HUES48 (cell line): ENCODE results near the gene C2CD2.

Experiments used
- H3K27ac ChIP-seq: one replicate; pipeline ENCODE4 v1.7.0; 2013; ENCODE audit warnings: low read depth, low read length, inconsistent platforms
- H3K27me3 ChIP-seq: 2 replicates; pipeline ENCODE4 v1.6.1; 2013; ENCODE audit warnings: mild to moderate bottlenecking, low read length; ENCODE audit not compliant: control insufficient read depth, insufficient read depth
- H3K36me3 ChIP-seq: 2 replicates; pipeline ENCODE4 v1.6.1; 2013; ENCODE audit warnings: low read length; ENCODE audit not compliant: control insufficient read depth, insufficient read depth
- H3K4me1 ChIP-seq: 2 replicates; pipeline ENCODE4 v1.6.1; 2013; ENCODE audit warnings: mild to moderate bottlenecking, low read length; ENCODE audit not compliant: control insufficient read depth, insufficient read depth
- H3K4me3 ChIP-seq: 2 replicates; pipeline ENCODE4 v1.5.1; 2013; ENCODE audit warnings: mild to moderate bottlenecking, low read depth, low read length
- H3K9ac ChIP-seq: 2 replicates; pipeline ENCODE4 v1.6.1; 2013; ENCODE audit warnings: mild to moderate bottlenecking, low read depth, low read length, moderate library complexity
- H3K9me3 ChIP-seq: 2 replicates; pipeline ENCODE4 v1.6.1; 2013; ENCODE audit warnings: low read length; ENCODE audit not compliant: control insufficient read depth, insufficient read depth

Gene C2CD2

DNA sequence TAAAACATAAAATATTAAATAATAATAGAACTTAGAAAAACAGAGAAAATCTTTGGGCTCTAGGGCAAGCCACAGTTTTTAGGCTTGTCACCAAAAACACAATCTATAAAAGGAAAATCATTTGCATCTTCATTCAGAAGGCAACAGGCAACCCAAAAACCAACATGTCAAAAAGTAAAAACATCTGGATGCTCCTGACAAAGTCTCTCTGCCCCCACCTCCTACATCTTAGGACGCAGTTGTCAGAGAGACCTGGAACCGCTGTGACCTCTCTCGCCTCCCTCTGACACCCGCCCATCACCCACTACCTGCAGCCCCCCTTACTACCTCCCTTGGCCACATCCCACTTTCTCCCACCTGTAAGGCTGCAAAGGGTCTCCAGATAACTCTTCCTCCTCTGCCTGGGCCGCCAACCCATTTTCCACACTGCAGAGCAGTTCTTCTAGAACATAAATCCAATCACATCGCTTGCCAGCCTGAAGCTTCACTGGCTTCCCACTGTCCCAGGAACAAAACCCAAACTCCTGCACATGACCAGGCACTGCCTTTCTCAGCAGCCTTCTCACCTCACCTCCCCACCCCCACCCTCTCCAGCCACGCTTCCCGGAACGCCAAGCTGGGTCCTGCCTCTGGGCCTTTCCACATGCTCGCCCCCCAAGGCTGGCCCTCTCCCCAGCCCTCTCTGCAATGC, 89.4 kb downstream of the C2CD2 start:
- H3K9me3 ChIP-seq = no peaks in the 10 kb centered on the region
- H3K36me3 ChIP-seq = no peaks in the 10 kb centered on the region
- no peak overlapping the region for H3K4me3 ChIP-seq
- no peak overlapping the region for H3K9ac ChIP-seq
- no peaks in the 10 kb centered on the region for H3K27me3 ChIP-seq
- peaks cover 4% of the 10 kb centered on the region; the same call in 1 of the 2 replicates for H3K4me1 ChIP-seq
- no peak overlapping the region for H3K27ac ChIP-seq

DNA sequence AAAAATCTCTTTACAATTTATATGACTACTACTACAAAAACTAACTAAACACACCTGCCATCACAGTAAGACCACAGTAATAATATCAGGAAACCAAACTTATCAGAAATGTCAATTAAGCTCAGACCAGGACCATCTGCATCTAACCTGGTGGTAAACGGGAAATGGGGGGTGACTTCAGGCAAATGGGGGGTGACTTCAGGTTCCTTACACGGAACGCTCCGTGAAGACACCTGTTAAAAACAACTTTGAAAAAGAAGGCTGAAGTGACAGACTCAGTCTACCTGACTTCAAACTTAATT, 90.4 kb downstream of the C2CD2 start:
- no peak overlapping the region for H3K9ac ChIP-seq
- H3K36me3 ChIP-seq = no peaks in the 10 kb centered on the region
- H3K27ac ChIP-seq = no peak overlapping the region
- H3K27me3 ChIP-seq = no peaks in the 10 kb centered on the region
- H3K9me3 ChIP-seq = no peaks in the 10 kb centered on the region
- no peak overlapping the region for H3K4me3 ChIP-seq
- H3K4me1 ChIP-seq = peaks cover 4% of the 10 kb centered on the region; the same call in 1 of the 2 replicates

DNA sequence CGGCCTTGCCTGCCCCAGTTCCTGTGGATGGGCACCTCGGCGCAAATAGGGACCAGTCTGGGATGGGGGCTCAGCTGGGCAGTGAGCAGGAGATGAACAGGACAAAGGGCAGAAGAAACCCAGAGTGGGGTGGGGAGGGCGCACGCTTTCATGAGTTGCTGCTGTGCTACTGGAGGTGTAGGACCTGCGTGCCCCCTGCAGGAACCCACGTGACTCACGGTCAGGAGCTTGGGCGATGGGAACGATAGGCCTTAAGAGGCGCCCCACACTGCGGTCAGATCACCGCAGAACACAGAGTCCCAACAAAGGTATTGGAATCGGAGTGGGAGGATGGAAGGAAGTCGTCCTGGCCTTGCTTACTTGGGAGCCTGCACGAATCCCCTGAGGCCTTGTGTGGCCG, 91.8 kb downstream of the C2CD2 start:
- Histone ChIP-seq H3K27me3 (no peaks in the 10 kb centered on the region), H3K9me3 (no peaks in the 10 kb centered on the region), H3K4me1 (peaks cover 4% of the 10 kb centered on the region; the same call in 1 of the 2 replicates), H3K9ac (no peak overlapping the region), H3K36me3 (peaks cover 9% of the 10 kb centered on the region), H3K4me3 (no peak overlapping the region), H3K27ac (no peak overlapping the region)

- Histone ChIP-seq H3K4me3 (no peak overlapping the region), H3K27ac (no peak overlapping the region), H3K4me1 (peaks cover 4% of the 10 kb centered on the region; the same call in 1 of the 2 replicates), H3K9me3 (no peaks in the 10 kb centered on the region), H3K36me3 (peaks cover 16% of the 10 kb centered on the region), H3K27me3 (no peaks in the 10 kb centered on the region), H3K9ac (no peak overlapping the region)
Observed at GRCh38 chr21:41861255-41861654, 92.6 kb downstream of the C2CD2 start.

DNA sequence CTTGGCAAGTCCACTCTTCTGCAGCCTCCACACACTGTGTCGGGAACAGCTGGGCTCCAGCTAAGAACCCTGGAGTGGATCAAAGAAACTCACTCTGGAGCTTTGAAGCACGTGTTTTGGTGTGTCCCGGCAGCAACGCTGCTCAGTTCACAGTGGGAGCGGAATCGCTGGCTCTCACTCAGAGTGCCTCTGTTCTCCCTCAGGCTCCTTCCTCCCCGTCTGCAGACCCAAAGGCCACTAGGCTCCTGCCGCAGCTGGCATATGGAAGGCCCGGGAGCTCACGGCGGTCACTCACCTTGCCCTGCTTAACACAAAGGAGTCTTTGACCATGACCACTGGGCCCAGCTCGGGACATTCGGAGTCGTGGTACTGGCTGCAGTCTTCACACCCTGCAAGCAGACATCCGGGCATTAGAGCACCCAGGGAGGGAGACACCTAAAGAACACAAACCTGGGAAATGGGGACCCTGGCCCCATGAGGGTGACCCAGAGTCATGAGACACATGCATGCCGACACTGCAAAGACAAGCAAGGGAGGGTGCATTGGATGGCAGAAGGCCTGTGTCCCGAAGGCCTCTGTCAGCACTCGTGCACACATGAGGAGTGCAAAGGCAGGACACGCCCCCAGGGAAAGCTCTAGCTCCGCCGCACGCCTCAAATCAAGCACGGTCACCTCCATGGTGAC, 94.4 kb downstream of the C2CD2 start:
- peaks cover 1% of the 10 kb centered on the region; the same call in 1 of the 2 replicates for H3K4me1 ChIP-seq

DNA sequence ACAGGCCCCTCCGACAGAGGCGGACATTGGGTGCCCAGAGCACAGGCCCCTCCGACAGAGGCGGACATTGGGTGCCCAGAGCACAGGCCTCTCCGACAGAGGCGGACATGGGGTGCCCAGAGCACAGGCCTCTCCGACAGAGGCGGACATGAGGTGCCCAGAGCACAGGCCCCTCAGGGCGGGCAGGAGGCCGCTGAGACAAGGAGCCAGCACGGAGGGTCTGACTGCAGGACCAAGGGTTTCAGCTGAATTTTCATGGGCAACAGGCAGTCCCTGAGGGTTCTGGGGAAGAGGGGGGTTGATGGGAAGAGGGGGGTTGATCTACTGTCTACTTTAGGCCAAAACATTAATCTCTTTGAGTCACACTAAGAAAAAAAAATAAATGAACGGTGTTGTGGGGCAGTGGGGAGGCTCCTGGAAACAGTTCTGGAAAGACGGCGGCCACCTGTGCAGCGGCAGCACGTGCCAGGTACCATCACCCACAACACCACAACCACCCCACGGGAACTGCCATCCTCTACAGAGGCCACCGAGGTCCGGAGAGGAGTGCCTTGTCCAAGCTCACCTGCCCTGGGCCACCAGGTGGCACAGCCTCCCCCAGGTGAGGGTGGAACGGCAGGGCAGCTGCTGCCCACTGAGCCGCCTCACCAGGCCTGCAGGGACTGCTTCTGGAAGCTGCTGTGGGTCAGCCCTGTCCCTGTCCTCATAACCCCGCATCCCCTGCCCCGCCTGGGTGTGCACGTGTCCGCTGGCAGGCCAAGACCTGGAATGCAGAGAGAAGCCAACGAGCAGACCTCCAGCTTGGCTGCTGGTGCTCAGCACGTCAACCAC, 95.1 kb downstream of the C2CD2 start:
- no peaks in the 10 kb centered on the region for H3K27me3 ChIP-seq

More for the DNA sequence above, 94.4 kb downstream of the C2CD2 start:
- Histone ChIP-seq H3K27ac (no peak overlapping the region), H3K9ac (no peak overlapping the region), H3K27me3 (no peaks in the 10 kb centered on the region), H3K9me3 (no peaks in the 10 kb centered on the region), H3K36me3 (peaks cover 26% of the 10 kb centered on the region), H3K4me3 (no peak overlapping the region)

GRCh38 chr21:41857771-41858300, 96.0 kb downstream of the C2CD2 start:
- no peak overlapping the region for H3K27ac ChIP-seq
- no peaks in the 10 kb centered on the region for H3K9me3 ChIP-seq
- H3K4me3 ChIP-seq = no peak overlapping the region
- no peaks in the 10 kb centered on the region for H3K4me1 ChIP-seq
- peaks cover 34% of the 10 kb centered on the region for H3K36me3 ChIP-seq
- H3K27me3 ChIP-seq = no peaks in the 10 kb centered on the region
- no peak overlapping the region for H3K9ac ChIP-seq

More for the DNA sequence above, 95.1 kb downstream of the C2CD2 start:
- peaks cover 33% of the 10 kb centered on the region for H3K36me3 ChIP-seq
- no peak overlapping the region for H3K4me3 ChIP-seq
- no peak overlapping the region for H3K9ac ChIP-seq
- no peaks in the 10 kb centered on the region for H3K4me1 ChIP-seq
- no peak overlapping the region for H3K27ac ChIP-seq
- no peaks in the 10 kb centered on the region for H3K9me3 ChIP-seq

- Histone ChIP-seq H3K9me3 (no peaks in the 10 kb centered on the region), H3K9ac (no peak overlapping the region), H3K4me3 (no peak overlapping the region), H3K27ac (no peak overlapping the region), H3K36me3 (peaks cover 34% of the 10 kb centered on the region), H3K4me1 (no peaks in the 10 kb centered on the region), H3K27me3 (no peaks in the 10 kb centered on the region)
Observed at GRCh38 chr21:41856572-41856971, 97.2 kb downstream of the C2CD2 start.

GRCh38 chr21:41854426-41854995, 99.3 kb downstream of the C2CD2 start:
- no peaks in the 10 kb centered on the region for H3K9me3 ChIP-seq
- no peak overlapping the region for H3K27ac ChIP-seq
- H3K27me3 ChIP-seq = no peaks in the 10 kb centered on the region
- H3K36me3 ChIP-seq = peaks cover 34% of the 10 kb centered on the region
- H3K4me1 ChIP-seq = no peaks in the 10 kb centered on the region
- no peak overlapping the region for H3K9ac ChIP-seq
- H3K4me3 ChIP-seq = no peak overlapping the region

GRCh38 chr21:41852929-41853320, 100.9 kb downstream of the C2CD2 start:
- H3K36me3 ChIP-seq = peaks cover 32% of the 10 kb centered on the region
- H3K4me3 ChIP-seq = no peak overlapping the region

More at GRCh38 chr21:41852929-41853320, 100.9 kb downstream of the C2CD2 start:
- Histone ChIP-seq H3K9me3 (no peaks in the 10 kb centered on the region), H3K27me3 (no peaks in the 10 kb centered on the region), H3K4me1 (no peaks in the 10 kb centered on the region), H3K9ac (no peak overlapping the region), H3K27ac (no peak overlapping the region)
